ENCODE results near the gene SLC49A3.

SLC49A3 gene

DNA sequence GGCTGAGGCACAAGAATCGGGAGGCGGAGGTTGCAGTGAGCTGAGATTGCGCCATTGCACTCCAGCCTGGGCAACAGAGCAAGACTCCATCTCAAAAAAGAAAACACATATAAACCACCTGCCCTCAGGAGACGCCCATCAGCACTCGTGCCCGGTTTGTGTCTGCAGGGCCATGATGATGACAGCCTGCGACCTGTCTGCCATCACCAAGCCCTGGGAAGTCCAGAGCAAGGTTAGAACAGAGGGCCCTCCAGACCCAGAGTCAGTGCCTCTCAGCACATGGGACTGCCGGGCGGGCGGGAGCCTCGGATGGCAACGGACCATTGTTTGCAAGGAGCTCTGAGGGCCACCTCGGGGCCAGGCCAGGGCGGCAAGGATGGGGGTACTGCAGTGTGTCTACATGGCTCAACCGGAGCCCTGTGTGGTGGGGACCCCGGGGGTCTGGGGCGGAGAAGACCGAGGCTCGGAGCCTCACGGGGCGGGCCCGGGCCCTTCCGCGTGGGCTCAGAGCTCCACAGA lies 24.2 kb downstream of the SLC49A3 start:
- no peak for DNase-seq

DNA sequence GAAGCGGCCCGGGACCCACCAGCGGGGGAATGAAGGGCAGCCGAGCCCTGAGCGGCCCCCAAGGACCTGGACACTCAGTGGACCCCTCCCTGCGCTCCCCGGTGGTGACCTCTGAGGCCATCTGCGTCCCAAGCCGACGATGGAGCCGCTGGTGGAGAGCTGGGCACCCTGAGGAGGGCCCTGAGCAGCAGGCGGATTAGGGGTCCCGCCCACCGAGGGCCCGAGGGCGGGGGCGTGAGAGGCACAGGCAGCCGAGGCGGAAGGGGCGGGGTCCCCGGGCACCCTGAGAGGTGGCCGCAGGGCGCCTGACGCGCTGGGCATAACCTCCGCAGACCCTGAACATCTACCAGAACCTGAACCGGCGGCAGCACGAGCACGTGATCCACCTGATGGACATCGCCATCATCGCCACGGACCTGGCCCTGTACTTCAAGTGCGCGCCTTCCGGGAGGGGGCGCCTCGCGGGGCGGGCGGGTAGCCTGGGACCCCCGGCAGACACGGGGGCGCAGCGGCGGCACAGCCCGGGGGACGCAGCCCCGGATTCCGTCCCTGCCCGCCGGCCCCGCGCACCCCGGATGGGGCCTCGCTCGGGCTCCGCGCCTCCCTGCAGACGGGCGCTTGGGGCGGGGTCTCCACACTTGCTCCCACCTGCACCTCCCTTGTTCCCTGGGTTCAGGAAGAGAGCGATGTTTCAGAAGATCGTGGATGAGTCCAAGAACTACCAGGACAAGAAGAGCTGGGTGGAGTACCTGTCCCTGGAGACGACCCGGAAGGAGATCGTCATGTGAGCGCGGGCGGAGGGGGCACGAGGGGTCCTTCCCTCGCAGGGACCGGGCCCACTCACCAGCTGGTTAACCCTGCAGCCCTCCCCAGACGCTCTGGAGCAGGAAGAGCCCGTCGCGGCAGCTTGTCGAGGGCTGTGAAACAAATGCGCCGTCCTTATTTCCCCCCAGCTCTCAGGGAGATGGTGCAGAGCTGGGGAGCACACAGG lies 25.2 kb downstream of the SLC49A3 start:
- no peak for DNase-seq

- no peak for DNase-seq
Measured at GRCh38 chr4:663046-663437, 25.9 kb downstream of the SLC49A3 start.

DNA sequence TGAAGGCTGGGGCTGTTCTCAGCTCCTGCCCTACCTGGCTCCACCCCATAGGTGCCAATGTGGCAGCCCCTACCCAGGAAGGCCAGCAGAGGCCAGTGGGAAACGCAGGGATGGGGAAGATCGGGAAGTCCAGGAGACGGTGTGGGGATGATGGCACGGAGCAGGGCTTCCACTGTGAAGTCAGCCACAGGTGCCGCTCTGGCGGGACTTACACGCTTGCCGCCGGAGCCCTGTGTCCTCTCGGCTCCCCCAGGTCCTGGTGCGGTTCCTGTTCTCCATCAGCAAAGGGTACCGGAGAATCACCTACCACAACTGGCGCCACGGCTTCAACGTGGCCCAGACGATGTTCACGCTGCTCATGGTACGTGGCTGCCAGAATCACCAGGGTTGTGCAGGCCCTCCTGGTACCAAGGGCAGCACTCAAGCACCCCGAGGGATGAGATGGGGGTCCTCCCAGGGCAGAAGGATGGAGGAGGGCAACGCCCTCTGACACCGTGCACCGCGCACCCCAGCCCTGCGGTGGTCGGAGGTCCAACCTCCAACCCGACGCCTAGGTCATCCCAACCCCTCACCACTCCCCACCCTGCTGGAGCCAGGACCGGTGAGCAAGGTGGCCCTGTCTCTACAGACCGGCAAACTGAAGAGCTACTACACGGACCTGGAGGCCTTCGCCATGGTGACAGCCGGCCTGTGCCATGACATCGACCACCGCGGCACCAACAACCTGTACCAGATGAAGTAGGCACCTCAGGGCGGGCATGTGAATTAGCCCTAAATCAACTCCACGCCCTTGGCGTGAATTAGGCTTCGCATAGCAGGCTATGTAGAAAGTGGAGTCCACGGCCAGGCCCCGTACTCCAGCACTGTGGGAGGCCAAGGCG lies 26.8 kb downstream of the SLC49A3 start:
- DNase-seq = no peak

- no peak for DNase-seq
Measured at GRCh38 chr4:661231-661630, 27.7 kb downstream of the SLC49A3 start.

DNA sequence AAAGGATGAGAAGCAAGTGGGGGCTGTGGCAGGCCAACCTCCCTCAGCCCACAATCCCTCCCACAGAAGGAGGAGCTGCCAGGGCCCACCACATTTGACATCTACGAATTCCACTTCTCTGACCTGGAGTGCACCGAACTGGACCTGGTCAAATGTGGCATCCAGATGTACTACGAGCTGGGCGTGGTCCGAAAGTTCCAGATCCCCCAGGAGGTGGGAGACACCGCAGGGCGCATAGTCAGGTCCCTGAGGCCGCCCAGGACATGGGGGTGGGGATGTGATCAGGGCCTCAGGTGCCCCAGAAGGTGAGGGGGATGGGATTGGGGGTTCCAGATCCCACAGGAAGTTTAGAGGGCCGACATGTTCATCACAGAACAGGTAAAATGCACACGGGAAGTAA lies 28.6 kb downstream of the SLC49A3 start:
- DNase-seq = no peak

DNA sequence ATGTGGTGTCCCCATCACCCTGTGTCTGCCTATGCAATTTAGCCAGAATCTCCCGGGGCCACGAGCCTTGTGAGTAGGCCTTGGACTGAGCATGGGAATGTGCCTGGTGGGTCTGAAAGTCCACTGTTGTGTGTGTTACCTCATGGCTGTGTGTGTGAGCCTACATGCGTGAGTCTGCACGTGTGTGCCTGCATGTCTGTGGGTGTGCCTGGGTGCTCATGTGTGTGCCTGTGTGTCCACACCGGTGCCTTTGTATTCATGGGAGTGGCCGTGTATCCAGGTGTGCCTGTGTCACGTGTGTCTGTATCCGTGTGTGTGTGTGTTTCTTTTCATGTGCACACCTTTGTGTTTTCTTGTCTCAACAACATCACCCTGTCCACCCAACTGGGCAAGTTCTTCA lies 29.1 kb downstream of the SLC49A3 start:
- no peak for DNase-seq

GRCh38 chr4:658681-659667 lies 30.0 kb downstream of the SLC49A3 start:
- no peak for DNase-seq

DNA sequence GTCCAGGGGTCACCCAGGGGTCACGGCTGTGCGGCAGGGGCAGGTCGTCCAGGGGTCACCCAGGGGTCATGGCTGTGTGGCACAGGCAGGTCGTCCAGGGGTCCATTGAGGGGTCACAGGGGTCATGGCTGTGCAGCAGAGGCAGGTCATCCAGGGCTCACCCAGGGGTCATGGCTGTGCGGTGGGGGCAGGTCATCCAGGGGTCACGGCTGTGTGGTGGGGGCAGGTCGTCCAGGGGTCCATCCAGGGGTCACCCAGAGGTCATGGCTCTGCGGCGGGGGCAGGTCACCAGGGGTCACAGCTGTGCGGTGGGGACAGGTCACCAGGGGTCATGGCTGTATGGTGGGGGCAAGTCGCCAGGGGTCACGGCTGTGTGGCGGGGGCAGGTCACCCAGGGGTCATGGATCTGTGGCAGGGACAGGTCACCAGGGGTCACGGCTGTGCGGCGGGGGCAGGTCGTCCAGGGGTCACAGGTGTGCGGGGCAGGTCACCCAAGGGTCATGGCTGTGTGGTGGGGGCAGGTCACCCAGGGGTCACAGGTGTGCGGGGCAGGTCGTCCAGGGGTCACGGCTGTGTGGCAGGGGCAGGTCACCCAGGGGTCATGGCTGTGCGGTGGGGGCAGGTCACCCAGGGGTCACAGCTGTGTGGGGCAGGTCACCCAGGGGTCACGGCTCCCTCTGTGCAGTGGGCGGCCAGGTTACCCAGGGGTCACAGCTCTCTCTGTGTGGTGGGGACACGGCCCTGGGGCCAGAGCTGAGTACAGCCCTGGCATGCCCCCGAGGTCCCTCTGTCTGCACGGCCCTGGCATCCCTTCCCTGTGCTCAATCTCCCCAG lies 30.9 kb downstream of the SLC49A3 start:
- DNase-seq = no peak

DNA sequence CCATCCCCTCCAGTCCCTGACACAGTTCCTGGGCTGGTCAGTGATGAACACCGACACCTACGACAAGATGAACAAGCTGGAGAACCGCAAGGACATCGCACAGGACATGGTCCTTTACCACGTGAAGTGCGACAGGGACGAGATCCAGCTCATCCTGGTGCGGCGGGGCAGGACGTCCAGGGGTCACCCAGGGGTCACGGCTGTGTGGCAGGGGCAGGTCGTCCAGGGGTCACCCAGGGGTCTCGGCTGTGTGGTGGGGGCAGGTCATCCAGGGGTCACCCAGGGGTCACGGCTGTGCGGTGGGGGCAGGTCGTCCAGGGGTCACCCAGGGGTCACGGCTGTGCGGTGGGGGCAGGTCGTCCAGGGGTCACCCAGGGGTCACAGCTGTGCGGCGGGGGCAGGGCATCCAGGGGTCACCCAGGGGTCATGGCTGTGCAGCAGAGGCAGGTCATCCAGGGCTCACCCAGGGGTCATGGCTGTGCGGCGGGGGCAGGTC lies 31.6 kb downstream of the SLC49A3 start:
- no peak for DNase-seq

DNA sequence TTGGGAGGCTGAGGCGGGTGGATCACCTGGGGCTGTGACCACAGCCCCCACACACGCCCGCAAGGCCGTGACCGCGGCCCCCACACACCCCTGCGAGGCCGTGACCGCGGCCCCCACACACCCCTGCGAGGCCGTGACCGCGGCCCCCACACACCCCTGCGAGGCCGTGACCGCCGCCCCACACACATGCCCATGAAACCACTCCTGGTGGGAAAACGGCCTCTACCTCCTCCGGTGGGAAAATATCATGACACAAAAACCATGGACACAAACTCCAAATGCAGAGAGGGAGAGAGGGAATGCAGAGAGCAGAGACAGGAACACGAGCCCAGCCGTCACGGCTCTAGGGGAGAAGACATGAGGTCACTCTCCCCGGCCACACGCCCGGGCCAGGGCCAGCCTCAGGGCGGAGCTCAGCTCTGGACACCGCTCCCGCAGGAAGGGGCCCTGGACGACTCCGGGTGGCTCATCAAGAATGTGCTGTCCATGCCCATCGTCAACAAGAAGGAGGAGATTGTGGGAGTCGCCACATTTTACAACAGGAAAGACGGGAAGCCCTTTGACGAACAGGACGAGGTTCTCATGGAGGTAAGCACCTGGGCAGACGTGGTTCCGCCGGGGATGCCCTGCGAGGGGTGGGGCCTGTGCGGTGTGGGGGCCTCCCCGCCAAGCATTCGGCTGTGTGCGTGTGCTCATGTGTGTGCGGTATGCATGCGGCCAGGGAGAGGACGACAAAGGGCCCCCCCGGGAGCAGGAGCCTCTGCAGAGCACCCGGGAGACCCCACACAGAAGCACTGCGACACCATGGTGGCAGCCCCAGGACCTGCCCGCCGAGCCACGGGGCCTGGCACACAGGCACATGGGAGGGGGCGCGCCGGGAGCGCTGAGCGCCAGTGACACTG lies 32.3 kb downstream of the SLC49A3 start:
- no peak for DNase-seq

GRCh38 chr4:655464-656151 lies 33.3 kb downstream of the SLC49A3 start:
- no peak for DNase-seq

- DNase-seq = no peak
Measured at GRCh38 chr4:654871-655463, 34.0 kb downstream of the SLC49A3 start.

DNA sequence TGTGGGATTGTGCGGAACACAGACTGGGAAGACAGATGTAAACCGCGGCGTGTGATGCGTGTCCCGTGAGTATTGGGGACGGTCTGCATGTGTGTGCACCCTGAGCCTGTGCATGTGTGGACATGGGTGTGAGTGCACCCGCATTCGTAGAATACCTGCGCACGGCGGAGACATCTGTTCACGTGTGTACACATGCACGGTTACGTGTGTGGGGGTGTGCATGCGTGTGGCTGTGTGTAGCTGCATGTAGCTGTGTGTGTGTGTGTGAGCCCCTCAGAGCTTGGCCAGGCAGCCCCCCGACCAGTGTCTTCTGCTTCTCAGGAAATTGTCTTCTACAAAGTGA lies 34.5 kb downstream of the SLC49A3 start:
- no peak for DNase-seq

GRCh38 chr4:653831-654502 lies 35.0 kb downstream of the SLC49A3 start:
- no peak for DNase-seq

DNA sequence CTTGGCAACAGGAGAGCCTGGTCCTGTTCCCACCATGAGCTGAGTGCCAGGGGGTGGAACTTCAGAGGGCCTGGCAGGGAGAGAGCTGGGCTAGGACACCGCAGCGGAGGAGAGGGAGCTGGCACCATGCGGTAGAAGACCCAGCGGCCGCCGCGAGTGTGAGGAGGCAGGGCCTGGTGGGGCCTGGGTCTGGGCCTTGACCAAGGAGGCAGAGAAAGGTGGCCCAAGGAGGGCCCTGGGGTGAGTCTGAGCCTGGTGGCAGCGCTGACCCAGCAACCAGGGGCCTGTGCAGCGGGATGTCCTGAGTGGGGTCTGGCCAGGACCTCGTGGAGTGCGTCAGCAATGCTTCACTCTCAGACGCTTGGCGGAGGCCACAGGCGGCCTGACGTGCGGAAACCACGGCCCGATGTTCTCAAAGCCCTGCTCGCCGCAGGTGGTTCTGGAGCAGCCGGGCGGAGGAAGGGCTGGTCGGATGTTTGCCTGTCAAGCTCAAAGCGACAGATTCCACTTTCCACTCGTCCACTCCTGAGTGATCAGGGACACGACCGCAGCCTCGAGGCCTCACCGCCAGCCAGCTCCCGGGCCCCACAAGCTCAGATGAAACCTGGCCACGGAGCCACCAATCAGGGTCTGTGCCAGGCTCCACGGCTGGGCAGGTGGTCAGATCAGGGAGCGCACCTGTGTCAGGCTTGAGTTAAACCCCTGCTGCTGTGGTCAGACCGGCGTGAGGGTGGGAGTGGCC lies 35.7 kb downstream of the SLC49A3 start:
- DNase-seq = no peak

- DNase-seq = no peak
Measured at GRCh38 chr4:651884-652642, 36.9 kb downstream of the SLC49A3 start.
